K562 (cell line): ENCODE measurements around the gene ZFR2. TPM values are rescaled to one million over a fixed set of nuclear protein-coding genes. Genes with fewer than 3 reads are reported as not detected.

ENCODE experiments used
- C11orf30 ChIP-seq: fragments of 450-650 bp; IDR thresholded peaks from 2 replicates; pipeline ENCODE4 v1.6.1; 2016; ENCODE audit warnings: low read depth, mild to moderate bottlenecking
- JUN ChIP-seq, 2 experiments: sonication (generic) in 1 of 2; formaldehyde crosslinking in 1 of 2; IDR thresholded peaks; 2 replicates each; pipeline versions ENCODE4 v1.6.1 to v1.8.0; 2012 to 2022; ENCODE audit warnings: borderline replicate concordance in 2 of 2, mild to moderate bottlenecking in 2 of 2, improper control_type of control experiment in 1 of 2, low read depth in 1 of 2, low read length in 1 of 2, missing genetic modification reagents in 1 of 2
- JUND ChIP-seq, 2 experiments: IDR thresholded peaks; 2 replicates in 1 of 2; 3 replicates in 1 of 2; pipeline ENCODE4 v1.6.1; 2011; ENCODE audit warnings: borderline replicate concordance in 2 of 2, low read depth in 2 of 2, low read length in 2 of 2, improper control_type of control experiment in 1 of 2, missing biosample characterization in 1 of 2, missing genetic modification characterization in 1 of 2, missing genetic modification reagents in 1 of 2
- MAFF ChIP-seq: IDR thresholded peaks from 2 replicates; pipeline ENCODE4 v1.6.1; 2012; ENCODE audit warnings: low read length, improper control_type of control experiment
- SMC3 ChIP-seq: conservative IDR thresholded peaks from 2 replicates; pipeline ENCODE4 v1.6.1; 2011; ENCODE audit warnings: low read depth, low read length, improper control_type of control experiment; ENCODE audit not compliant: insufficient read depth
- ZBTB17 ChIP-seq: fragments of 450-650 bp; formaldehyde crosslinking; IDR thresholded peaks from 2 replicates; pipeline ENCODE4 v1.4.0; 2020; ENCODE audit warnings: mild to moderate bottlenecking
- ZBTB8A ChIP-seq: fragments of 450-650 bp; IDR thresholded peaks from 2 replicates; pipeline ENCODE4 v1.6.1; 2018; ENCODE audit warnings: mild to moderate bottlenecking, moderate library complexity; ENCODE audit not compliant: partially characterized antibody
- polyA plus RNA-seq, 8 experiments: library from polyadenylated mRNA; depleted of rRNA in 4 of 8; stranded (reverse) in 5 of 8; unstranded in 3 of 8; fragments of >200 nt; fragmentation: Nextera tagmentation in 2 of 8; fragmentation: Illumina TruSeq in 1 of 8; extraction: Ambion mirVana in 2 of 8; extraction: Trizol in 1 of 8; gene quantifications; 2 replicates each; pipeline versions ENCODE4 v1.2.1 to v1.2.3, GENCODE V29; 2011 to 2014; ENCODE audit warnings: inconsistent platforms in 1 of 8, missing spikeins in 1 of 8
- total RNA-seq, 7 experiments: library from RNA; depleted of rRNA in 6 of 7; stranded (reverse); fragments of >200 nt in 6 of 7; fragmentation: Illumina TruSeq in 2 of 7; extraction: Trizol in 2 of 7; gene quantifications; 2 replicates each; pipeline versions ENCODE4 v1.2.1 to v1.2.3, GENCODE V29; 2011 to 2021; ENCODE audit warnings: low replicate concordance in 1 of 7
- TF ChIP-seq, protein P1 (sequence below), 2 experiments: fragments of 450-650 bp; formaldehyde crosslinking in 1 of 2; IDR thresholded peaks; 2 replicates each; pipeline versions ENCODE4 v1.4.0 to v1.6.1; 2014 to 2020; ENCODE audit warnings: mild to moderate bottlenecking in 2 of 2, borderline replicate concordance in 1 of 2, low read depth in 1 of 2
- TF ChIP-seq, protein P2 (sequence below): fragments of 200-800 bp; sonication (Bioruptor generic); IDR thresholded peaks from 2 replicates; pipeline ENCODE4 v1.6.1; 2017; ENCODE audit warnings: missing genetic modification characterization, missing compliant biosample characterization

The ZFR2 gene
- total and polyA plus RNA-seq, 9 of the 15 experiments (the other 6 are each of a cell fraction or from before 2014, with no cell fraction given), result 0.03 to 0.59 (median 0.07) TPM; not detected in 6

DNA sequence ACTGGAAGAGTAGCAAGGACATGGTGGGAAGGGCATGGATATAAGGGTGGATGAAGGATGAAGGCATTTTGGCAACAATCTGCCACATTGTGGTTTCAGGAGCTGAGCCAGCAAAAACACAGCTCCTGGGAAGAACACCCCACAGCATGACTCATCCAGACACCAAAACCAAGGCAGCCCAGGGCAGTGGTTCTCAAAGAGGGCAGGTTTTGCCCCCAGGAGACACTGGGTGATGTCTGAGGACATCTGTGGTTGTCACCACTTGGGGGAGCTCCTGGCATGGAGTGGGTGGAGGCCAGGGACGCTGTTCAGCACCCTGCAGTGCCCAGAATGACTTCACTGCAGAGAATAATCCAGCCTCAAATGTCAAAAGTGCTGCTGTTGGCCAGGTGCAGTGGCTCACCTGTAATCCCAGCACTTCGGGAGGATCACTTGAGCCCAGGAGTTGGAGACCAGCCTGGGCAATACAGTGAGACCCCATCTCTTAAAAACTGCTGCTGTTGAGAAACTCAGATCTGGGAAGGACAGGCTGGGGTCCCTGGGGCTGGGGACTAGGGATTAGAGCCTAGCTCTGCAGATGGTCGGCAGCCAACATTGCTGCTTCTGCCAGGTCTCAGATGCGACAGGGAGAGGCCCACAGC, 16.1 kb downstream of the ZFR2 start (continued):
- TF ChIP-seq, protein P1, sequence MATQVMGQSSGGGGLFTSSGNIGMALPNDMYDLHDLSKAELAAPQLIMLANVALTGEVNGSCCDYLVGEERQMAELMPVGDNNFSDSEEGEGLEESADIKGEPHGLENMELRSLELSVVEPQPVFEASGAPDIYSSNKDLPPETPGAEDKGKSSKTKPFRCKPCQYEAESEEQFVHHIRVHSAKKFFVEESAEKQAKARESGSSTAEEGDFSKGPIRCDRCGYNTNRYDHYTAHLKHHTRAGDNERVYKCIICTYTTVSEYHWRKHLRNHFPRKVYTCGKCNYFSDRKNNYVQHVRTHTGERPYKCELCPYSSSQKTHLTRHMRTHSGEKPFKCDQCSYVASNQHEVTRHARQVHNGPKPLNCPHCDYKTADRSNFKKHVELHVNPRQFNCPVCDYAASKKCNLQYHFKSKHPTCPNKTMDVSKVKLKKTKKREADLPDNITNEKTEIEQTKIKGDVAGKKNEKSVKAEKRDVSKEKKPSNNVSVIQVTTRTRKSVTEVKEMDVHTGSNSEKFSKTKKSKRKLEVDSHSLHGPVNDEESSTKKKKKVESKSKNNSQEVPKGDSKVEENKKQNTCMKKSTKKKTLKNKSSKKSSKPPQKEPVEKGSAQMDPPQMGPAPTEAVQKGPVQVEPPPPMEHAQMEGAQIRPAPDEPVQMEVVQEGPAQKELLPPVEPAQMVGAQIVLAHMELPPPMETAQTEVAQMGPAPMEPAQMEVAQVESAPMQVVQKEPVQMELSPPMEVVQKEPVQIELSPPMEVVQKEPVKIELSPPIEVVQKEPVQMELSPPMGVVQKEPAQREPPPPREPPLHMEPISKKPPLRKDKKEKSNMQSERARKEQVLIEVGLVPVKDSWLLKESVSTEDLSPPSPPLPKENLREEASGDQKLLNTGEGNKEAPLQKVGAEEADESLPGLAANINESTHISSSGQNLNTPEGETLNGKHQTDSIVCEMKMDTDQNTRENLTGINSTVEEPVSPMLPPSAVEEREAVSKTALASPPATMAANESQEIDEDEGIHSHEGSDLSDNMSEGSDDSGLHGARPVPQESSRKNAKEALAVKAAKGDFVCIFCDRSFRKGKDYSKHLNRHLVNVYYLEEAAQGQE (IDR thresholded peaks at IDR 0.05; ENCODE audit: borderline replicate concordance), result peak; percentile 79
- TF ChIP-seq, protein P1 (CRISPR knock-in tag; IDR thresholded peaks at IDR 0.05; ENCODE audit: low read depth), result no peak
- TF ChIP-seq MAFF, result peak; percentile 39; the same call in 1 of the 2 replicates
- peak; percentile 58; the same call in 1 of the 2 replicates for TF ChIP-seq JUND (IDR thresholded peaks at IDR 0.05; ENCODE audit: borderline replicate concordance, low read depth, low read length)
- TF ChIP-seq JUND (tag; IDR thresholded peaks at IDR 0.05; ENCODE audit: borderline replicate concordance, low read depth, low read length), result peak; percentile 57; the same call in 1 of the 3 replicates
- 0 out of 2 replicates have a peak, but pooled peaks have one; percentile 43 for TF ChIP-seq JUN (IDR thresholded peaks at IDR 0.05; ENCODE audit: borderline replicate concordance, low read depth, low read length)
- TF ChIP-seq JUN (CRISPR knock-in tag; IDR thresholded peaks at IDR 0.05; ENCODE audit: borderline replicate concordance), result no peak
- TF ChIP-seq SMC3, result peak; percentile 72; the same call in 1 of the 2 replicates
- no peak for TF ChIP-seq ZBTB17 (CRISPR knock-in tag)
- no peak for TF ChIP-seq ZBTB8A
- TF ChIP-seq, protein P2, sequence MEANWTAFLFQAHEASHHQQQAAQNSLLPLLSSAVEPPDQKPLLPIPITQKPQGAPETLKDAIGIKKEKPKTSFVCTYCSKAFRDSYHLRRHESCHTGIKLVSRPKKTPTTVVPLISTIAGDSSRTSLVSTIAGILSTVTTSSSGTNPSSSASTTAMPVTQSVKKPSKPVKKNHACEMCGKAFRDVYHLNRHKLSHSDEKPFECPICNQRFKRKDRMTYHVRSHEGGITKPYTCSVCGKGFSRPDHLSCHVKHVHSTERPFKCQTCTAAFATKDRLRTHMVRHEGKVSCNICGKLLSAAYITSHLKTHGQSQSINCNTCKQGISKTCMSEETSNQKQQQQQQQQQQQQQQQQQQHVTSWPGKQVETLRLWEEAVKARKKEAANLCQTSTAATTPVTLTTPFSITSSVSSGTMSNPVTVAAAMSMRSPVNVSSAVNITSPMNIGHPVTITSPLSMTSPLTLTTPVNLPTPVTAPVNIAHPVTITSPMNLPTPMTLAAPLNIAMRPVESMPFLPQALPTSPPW (CRISPR knock-in tag), result 0 out of 2 replicates have a peak, but pooled peaks have one; percentile 13
- TF ChIP-seq C11orf30, result peak; percentile 84
